ENCODE measurements around the gene FGD6.

- TF ChIP-seq CTCF (IDR thresholded peaks at IDR 0.05), result no peak
- TF ChIP-seq POLR2A (IDR thresholded peaks at IDR 0.05), result no peak
Measured at GRCh38 chr12:95085612-95086011, 131.7 kb downstream of the FGD6 start.
